NOMO-1 treated with DMSO at 0.1 percent for 48 hours (cell line): ENCODE results near the gene NUP37.
"Not testable (repeated sequence)": the region's sequence is repeated elsewhere in the genome, so short reads cannot be mapped to it uniquely, and the experiment has no call there.

Experiments used
- DNase-seq: peaks from one replicate; lab custom pipeline; 2025; ENCODE audit not compliant: unreplicated experiment; lab: John Stamatoyannopoulos, UW

The NUP37 gene

GRCh38 chr12:102119674-102120563 is at the start of gene NUP37, which contains the start of gene PARPBP:
Gene NUP37, minus strand, starts transcription at chr12:102120114. Its CDS starts 1,596 bp downstream, at chr12:102118518.
Gene PARPBP, plus strand, starts transcription at chr12:102120183. Its CDS starts 3,706 bp downstream, at chr12:102123889.
- DNase-seq = peak; percentile 89

- peak; percentile 57 for DNase-seq
Observed at GRCh38 chr12:102167821-102168604, 48.1 kb upstream of the NUP37 start.

- no peak for DNase-seq
Observed at GRCh38 chr12:102163383-102163782, 43.5 kb upstream of the NUP37 start.

- DNase-seq = not testable (repeated sequence)
Observed at GRCh38 chr12:102155206-102155605, 35.3 kb upstream of the NUP37 start.

- not testable (repeated sequence) for DNase-seq
Observed at GRCh38 chr12:102147062-102147587, 27.2 kb upstream of the NUP37 start.

- no peak for DNase-seq
Observed at GRCh38 chr12:102144221-102144620, 24.3 kb upstream of the NUP37 start.

GRCh38 chr12:102142866-102143373 is 23.0 kb upstream of the NUP37 start:
- DNase-seq = not testable (repeated sequence)

- DNase-seq = not testable (repeated sequence)
Observed at GRCh38 chr12:102137619-102138018, 17.7 kb upstream of the NUP37 start.

GRCh38 chr12:102131442-102131841 is 11.5 kb upstream of the NUP37 start:
- not testable (repeated sequence) for DNase-seq

- DNase-seq = not testable (repeated sequence)
Observed at GRCh38 chr12:102130720-102131119, 10.8 kb upstream of the NUP37 start.

- not testable (repeated sequence) for DNase-seq
Observed at GRCh38 chr12:102121328-102121727, 1.4 kb upstream of the NUP37 start.

- peak; percentile 14 for DNase-seq
Observed at GRCh38 chr12:102120886-102121285, 972 bp upstream of the NUP37 start.

- no peak for DNase-seq
Observed at GRCh38 chr12:102120564-102120873, 605 bp upstream of the NUP37 start.

GRCh38 chr12:102118874-102119273 is 1.0 kb downstream of the NUP37 start:
- DNase-seq = no peak

GRCh38 chr12:102116392-102116791 is 3.5 kb downstream of the NUP37 start:
- no peak for DNase-seq

- DNase-seq = no peak
Observed at GRCh38 chr12:102114212-102114611, 5.7 kb downstream of the NUP37 start.

GRCh38 chr12:102110782-102111181 is 9.1 kb downstream of the NUP37 start:
- no peak for DNase-seq

- no peak for DNase-seq
Observed at GRCh38 chr12:102107970-102108369, 11.9 kb downstream of the NUP37 start.

GRCh38 chr12:102106905-102107304 is 13.0 kb downstream of the NUP37 start:
- no peak for DNase-seq

GRCh38 chr12:102096855-102097254 is 23.1 kb downstream of the NUP37 start:
- no peak for DNase-seq

- DNase-seq = peak; percentile 21
Observed at GRCh38 chr12:102095677-102096263, 24.1 kb downstream of the NUP37 start.
